ENCODE measurements around the gene PCBP1.
"Not testable (repeated sequence)": the region's sequence is repeated elsewhere in the genome, so short reads cannot be mapped to it uniquely, and the experiment has no call there.

- TF ChIP-seq POLR2A (IDR thresholded peaks at IDR 0.05; ENCODE audit: low read length); CTCF (IDR thresholded peaks at IDR 0.05); ZFP36 (IDR thresholded peaks at IDR 0.05; ENCODE audit: borderline replicate concordance, partially characterized antibody); MAX (IDR thresholded peaks at IDR 0.05); REST (IDR thresholded peaks at IDR 0.05): not testable (repeated sequence)
Observed at GRCh38 chr2:70106138-70106537, 18.9 kb downstream of the PCBP1 start.

Measured in A549 (cell line).